ENCODE measurements around the gene POMGNT1.
"Not testable (repeated sequence)": the region's sequence is repeated elsewhere in the genome, so short reads cannot be mapped to it uniquely, and the experiment has no call there.

POMGNT1 gene

DNA sequence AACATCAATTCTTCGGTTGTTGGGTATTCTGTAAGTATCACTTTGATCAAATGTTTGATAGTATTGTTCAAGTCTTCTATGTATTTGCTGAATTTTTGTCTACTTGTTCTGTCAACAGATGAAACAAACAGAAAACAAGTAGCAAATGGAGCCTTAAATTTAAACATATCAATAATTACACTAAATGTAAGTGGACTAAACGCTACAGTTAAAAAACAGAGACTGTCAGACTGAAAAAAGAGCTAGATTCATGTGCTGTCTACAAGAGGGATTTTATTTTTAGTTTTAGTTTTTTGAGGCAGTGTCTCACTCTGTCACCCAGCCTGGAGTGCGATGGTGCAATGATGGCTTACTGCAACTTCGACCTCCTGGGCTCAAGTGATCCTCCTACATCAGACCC lies 38.6 kb upstream of the POMGNT1 start:
- no peak for TF ChIP-seq ZFX (IDR thresholded peaks at IDR 0.05; ENCODE audit: borderline replicate concordance)
- TF ChIP-seq, protein P1, sequence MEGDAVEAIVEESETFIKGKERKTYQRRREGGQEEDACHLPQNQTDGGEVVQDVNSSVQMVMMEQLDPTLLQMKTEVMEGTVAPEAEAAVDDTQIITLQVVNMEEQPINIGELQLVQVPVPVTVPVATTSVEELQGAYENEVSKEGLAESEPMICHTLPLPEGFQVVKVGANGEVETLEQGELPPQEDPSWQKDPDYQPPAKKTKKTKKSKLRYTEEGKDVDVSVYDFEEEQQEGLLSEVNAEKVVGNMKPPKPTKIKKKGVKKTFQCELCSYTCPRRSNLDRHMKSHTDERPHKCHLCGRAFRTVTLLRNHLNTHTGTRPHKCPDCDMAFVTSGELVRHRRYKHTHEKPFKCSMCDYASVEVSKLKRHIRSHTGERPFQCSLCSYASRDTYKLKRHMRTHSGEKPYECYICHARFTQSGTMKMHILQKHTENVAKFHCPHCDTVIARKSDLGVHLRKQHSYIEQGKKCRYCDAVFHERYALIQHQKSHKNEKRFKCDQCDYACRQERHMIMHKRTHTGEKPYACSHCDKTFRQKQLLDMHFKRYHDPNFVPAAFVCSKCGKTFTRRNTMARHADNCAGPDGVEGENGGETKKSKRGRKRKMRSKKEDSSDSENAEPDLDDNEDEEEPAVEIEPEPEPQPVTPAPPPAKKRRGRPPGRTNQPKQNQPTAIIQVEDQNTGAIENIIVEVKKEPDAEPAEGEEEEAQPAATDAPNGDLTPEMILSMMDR (IDR thresholded peaks at IDR 0.05), result no peak
- H3K27ac ChIP-seq, result no peak overlapping the region

DNA sequence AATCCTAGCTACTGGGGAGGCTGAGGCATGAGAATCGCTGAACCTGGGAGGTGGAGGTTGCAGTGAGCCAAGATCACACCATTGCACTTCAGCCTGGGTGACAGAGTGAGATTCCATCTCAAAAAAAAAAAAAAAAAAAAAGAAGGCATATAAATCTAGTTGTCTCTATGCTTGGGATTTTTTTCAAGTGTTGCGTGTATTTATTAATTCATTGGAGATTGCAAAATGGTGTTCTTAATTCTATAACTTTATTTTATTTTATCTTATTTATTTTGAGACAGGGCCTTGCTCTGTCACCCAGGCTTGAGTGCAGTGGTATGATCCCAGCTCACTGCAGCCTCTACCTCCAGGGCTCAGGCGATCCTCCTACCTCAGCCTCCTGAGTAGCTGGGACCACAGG lies 33.0 kb upstream of the POMGNT1 start:
- H3K27ac ChIP-seq, result not testable (repeated sequence)

DNA sequence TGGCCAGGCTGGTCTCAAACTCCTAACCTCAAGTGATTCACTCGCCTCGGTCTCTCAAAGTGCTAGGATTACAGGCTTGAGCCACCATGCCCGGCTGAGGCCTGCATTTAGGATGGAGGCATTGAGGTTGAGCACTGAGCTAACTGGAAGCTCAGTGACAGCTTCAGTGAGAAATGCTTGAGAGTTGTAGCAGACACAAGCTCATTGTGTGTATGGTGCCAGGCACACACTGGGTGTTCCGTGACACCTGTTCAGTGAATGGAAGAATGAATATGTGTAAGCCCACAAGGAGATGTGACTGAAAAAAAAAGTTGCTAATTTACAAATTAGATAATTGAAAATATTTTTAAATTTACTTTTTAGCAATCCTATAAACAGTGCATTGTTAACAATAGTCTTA lies 26.7 kb upstream of the POMGNT1 start:
- TF ChIP-seq, protein P1 (IDR thresholded peaks at IDR 0.05), result no peak
- TF ChIP-seq ZFX (IDR thresholded peaks at IDR 0.05; ENCODE audit: borderline replicate concordance), result no peak
- no peak overlapping the region for H3K27ac ChIP-seq

DNA sequence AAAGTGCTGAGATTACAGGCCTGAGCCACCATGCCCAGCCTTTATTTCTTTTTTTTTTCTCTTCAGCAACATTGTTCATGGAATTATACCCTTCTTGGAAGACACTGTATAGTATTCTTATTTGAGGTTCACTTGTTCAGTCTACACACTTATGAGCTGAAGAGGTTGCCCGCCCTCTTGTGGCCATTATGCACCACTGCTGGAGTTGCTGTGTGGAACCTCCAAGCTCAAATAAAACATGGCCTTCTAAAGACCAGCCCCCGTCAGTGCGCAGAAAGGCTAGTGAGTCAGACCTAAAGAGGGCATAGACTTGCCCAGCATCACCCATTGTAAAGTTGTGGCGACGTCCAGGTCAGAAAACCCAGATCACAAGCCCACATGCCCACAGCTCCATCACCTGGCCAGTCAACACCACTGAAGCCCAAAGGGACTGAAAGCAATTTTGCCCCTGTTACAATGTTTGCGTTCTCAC lies 25.3 kb upstream of the POMGNT1 start:
- H3K27ac ChIP-seq, result no peak overlapping the region
- TF ChIP-seq, protein P1 (IDR thresholded peaks at IDR 0.05), result peak; percentile 98
- TF ChIP-seq ZFX (IDR thresholded peaks at IDR 0.05; ENCODE audit: borderline replicate concordance), result no peak

DNA sequence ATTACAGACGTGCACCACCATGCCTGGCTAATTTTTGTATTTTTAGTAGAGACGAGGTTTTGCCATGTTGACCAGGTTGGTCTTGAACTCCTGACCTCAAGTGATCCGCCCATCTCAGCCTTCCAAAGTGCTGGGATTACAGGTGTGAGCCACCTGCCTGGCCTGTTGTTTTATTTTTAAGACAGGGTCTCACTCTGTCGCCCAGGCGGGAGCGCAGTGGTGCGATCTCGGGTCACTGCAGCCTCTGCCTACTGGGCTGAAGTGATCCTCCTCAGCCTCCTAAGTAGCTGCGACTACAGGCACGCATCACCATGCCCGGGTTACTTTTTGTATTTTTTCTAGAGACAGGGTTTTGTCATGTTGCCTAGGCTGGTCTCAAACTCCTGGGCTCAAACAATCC lies 24.8 kb upstream of the POMGNT1 start:
- H3K27ac ChIP-seq, result not testable (repeated sequence)

DNA sequence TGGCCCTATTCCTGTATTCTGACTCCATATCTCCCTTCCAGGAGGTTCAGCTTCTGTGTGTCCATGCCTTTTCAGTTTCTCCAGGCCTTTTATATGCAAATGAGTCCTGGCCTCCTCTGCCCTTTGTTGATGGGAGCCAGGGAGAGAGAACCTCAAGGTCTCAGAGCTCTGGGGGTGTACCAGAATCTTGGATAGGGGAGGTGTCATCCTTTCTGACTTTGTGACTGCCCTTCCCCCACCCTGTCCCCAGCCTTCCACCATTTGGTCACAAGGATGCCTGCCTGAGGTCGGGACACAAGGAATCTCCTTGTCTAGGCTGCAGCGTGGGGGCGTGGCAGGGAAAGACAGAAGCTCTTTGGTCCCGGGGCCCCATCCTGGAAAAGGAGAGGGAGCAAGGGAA lies 23.5 kb upstream of the POMGNT1 start:
- TF ChIP-seq ZFX (IDR thresholded peaks at IDR 0.05; ENCODE audit: borderline replicate concordance), result no peak
- TF ChIP-seq, protein P1 (IDR thresholded peaks at IDR 0.05), result no peak
- H3K27ac ChIP-seq, result no peak overlapping the region

DNA sequence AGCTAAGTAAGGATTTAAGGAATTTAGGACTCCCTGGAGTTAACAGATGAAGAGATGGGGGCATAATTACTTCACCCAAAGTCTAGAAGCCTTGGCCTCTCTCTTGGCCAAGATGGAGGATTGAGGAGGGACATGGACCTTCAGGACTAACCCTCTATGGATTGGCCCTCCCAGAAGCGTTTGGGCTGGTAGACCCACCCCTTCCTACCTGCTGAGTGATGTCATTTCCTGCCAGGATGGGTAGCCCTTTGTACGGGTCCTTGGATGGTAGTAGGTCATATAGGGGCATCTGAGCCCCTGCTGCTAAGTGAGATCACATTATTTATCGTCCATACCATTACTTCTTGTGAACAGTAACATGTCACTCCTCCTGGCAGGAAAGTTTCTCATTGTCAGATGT lies 22.6 kb upstream of the POMGNT1 start:
- no peak for TF ChIP-seq ZFX (IDR thresholded peaks at IDR 0.05; ENCODE audit: borderline replicate concordance)
- TF ChIP-seq, protein P1 (IDR thresholded peaks at IDR 0.05), result no peak
- no peak overlapping the region for H3K27ac ChIP-seq

DNA sequence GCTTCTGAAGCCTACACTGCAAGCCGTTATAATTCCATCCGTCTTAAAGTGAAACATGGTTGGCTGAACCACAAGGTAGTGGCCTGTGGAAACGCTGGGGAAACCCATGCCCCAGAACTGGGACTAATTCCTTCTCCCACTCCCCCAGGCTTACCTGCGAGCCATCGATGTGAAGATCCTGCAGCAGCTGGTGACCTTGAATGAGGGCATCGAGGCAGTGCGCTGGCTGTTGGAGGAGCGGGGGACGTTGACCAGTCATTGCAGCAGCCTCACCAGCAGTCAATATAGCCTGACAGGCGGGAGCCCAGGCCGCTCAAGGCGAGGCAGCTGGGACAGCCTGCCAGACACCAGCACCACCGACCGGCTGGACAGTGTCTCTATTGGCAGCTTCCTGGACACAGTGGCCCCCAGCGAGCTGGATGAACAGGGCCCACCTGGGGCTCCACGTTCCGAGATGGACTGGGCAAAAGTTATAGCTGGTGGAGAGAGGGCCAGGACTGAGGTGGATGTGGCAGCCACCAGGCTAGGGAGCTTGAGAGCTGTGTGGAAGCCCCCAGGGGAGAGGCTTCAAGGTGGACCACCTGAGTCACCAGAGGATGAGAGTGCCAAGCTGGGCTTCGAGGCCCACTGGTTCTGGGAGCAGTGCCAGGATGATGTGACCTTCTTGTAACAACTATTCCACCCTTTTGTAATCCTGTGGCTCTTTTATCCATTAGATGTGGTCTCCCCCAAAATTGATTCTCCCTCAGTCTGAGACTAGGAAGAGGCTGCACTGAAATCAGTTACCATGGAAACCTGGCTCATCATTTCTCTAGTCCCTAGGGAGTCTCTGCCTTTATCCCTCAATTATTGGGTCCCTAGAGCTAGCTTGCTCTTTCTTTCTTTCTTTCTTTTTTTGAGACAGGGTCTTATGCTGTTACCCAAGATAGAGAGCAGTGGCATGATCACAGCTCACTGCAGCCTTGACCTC lies 21.6 kb upstream of the POMGNT1 start:
- no peak overlapping the region for H3K27ac ChIP-seq
- TF ChIP-seq, protein P1 (IDR thresholded peaks at IDR 0.05), result no peak
- TF ChIP-seq ZFX (IDR thresholded peaks at IDR 0.05; ENCODE audit: borderline replicate concordance), result no peak

All from 22Rv1 (cell line).